ENCODE results near the gene TARS2. TPM values are rescaled to one million over a fixed set of nuclear protein-coding genes. Genes with fewer than 3 reads are reported as not detected.

Gene TARS2
- total RNA-seq, 6 experiments from 2014 or later: 16.1 to 32.1 (median 22.4) TPM

- DNase-seq (peak; percentile 98 to 99 (median 99)), ATAC-seq (peak; percentile 97 to 99 (median 98))
- Histone ChIP-seq H3K27me3 (no peaks in the 10 kb centered on the region), H3K36me3 (peaks cover 0 to 3% (median 0%) of the 10 kb centered on the region in 4 donors), H3K4me1 (peaks cover 0 to 13% (median 5%) of the 10 kb centered on the region in 4 donors), H3K27ac (peak within 1 kb of the TSS; percentile 35 to 73 (median 67)), H3K4me3 (peak within 1 kb of the TSS; percentile 31 to 58 (median 56)), H3K9me3 (no peaks in the 10 kb centered on the region)
- intact Hi-C loops (cut with DNase I): loop anchor here in 1 of 2 donors (10.0 kb wide), 1 partner anchor 51 kb away; no protein-coding TSS in a partner anchor
- WGBS (ENCODE audit: insufficient coverage, low coverage, low lambda C conversion rate, missing lambda C conversion rate): 0% methylated on average over 19 of the region's 54 CpGs
- TF ChIP-seq CTCF (IDR thresholded peaks at IDR 0.05) (peak in 1 of 4 donors; percentile 16), POLR2A (IDR thresholded peaks at IDR 0.05) (peak; percentile 28)
Measured at GRCh38 chr1:150515328-150516049, 28.3 kb downstream of the TARS2 start, which contains the start of gene FALEC. Gene FALEC, plus strand, starts transcription at chr1:150515752.

GRCh38 chr1:150516050-150516591, 28.9 kb downstream of the TARS2 start:
- 4% methylated on average over 19 of the region's 19 CpGs for WGBS (ENCODE audit: insufficient coverage, low coverage, low lambda C conversion rate, missing lambda C conversion rate)
- DNase-seq: no peak
- Histone ChIP-seq H3K27me3 (no peaks in the 10 kb centered on the region), H3K27ac (peak overlapping the region in 2 of 3 donors; percentile 35 to 73), H3K4me1 (peaks cover 0 to 13% (median 5%) of the 10 kb centered on the region in 4 donors), H3K9me3 (no peaks in the 10 kb centered on the region), H3K36me3 (peaks cover 0 to 3% (median 0%) of the 10 kb centered on the region in 4 donors), H3K4me3 (peak overlapping the region; percentile 31 to 58 (median 56))
- no peak for TF ChIP-seq POLR2A (IDR thresholded peaks at IDR 0.05)
- TF ChIP-seq CTCF (IDR thresholded peaks at IDR 0.05): no peak
- intact Hi-C loops (cut with DNase I): loop anchor here in 1 of 2 donors (10.0 kb wide), 1 partner anchor 51 kb away; no protein-coding TSS in a partner anchor
- peak in 1 of 4 donors; percentile 2 for ATAC-seq

- peak overlapping the region in 1 of 3 donors; percentile 58 for H3K4me3 ChIP-seq
- 48% methylated on average over 4 of the region's 4 CpGs for WGBS (ENCODE audit: insufficient coverage, low coverage, low lambda C conversion rate, missing lambda C conversion rate)
- intact Hi-C loops (cut with DNase I): loop anchor here in 1 of 2 donors (10.0 kb wide), 1 partner anchor 52 kb away; no protein-coding TSS in a partner anchor
- H3K27ac ChIP-seq: peak overlapping the region in 1 of 3 donors; percentile 73
- no peaks in the 10 kb centered on the region for H3K27me3 ChIP-seq
- DNase-seq: no peak
- H3K36me3 ChIP-seq: peaks cover 0 to 3% (median 0%) of the 10 kb centered on the region in 4 donors
- H3K4me1 ChIP-seq: peaks cover 0 to 13% (median 5%) of the 10 kb centered on the region in 4 donors
- no peak for ATAC-seq
- TF ChIP-seq CTCF (IDR thresholded peaks at IDR 0.05): no peak
- no peak for TF ChIP-seq POLR2A (IDR thresholded peaks at IDR 0.05)
- no peaks in the 10 kb centered on the region for H3K9me3 ChIP-seq
Measured at GRCh38 chr1:150516616-150517015, 29.4 kb downstream of the TARS2 start.

GRCh38 chr1:150521196-150521968, 34.2 kb downstream of the TARS2 start:
- ATAC-seq (no peak), DNase-seq (no peak)
- 71% methylated on average over 1 of the region's 1 CpG for WGBS (ENCODE audit: insufficient coverage, low coverage, low lambda C conversion rate, missing lambda C conversion rate)
- H3K27me3 ChIP-seq: no peaks in the 10 kb centered on the region
- TF ChIP-seq POLR2A (IDR thresholded peaks at IDR 0.05): no peak
- TF ChIP-seq CTCF (IDR thresholded peaks at IDR 0.05): no peak
- H3K9me3 ChIP-seq: no peaks in the 10 kb centered on the region
- intact Hi-C loops (cut with DNase I): no loop called here
- H3K4me3 ChIP-seq: no peak overlapping the region
- no peak overlapping the region for H3K27ac ChIP-seq
- H3K4me1 ChIP-seq: peaks cover 0 to 7% (median 3%) of the 10 kb centered on the region in 4 donors
- no peaks in the 10 kb centered on the region for H3K36me3 ChIP-seq
